ENCODE results near the gene RIC1.

The RIC1 gene

DNA sequence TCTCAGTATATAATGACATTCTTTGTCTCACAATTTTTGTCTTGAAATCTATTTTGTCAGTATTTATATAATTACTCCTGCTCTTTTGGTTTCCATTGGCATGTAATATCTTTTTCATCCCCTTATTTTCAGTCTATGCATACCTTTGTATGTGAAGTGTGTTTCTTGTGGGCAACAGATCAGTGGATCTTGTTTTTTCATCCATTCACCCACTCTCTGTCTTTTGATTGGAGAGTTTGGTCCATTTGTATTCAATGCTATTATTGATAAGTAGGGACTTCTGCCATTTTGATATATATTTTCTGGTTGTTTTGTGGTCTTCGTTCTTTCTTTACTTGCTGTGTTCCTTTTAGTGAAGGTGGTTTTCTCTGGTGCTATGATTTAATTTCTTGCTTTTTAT, 10.9 kb downstream of the RIC1 start:
- TF ChIP-seq, protein P1, sequence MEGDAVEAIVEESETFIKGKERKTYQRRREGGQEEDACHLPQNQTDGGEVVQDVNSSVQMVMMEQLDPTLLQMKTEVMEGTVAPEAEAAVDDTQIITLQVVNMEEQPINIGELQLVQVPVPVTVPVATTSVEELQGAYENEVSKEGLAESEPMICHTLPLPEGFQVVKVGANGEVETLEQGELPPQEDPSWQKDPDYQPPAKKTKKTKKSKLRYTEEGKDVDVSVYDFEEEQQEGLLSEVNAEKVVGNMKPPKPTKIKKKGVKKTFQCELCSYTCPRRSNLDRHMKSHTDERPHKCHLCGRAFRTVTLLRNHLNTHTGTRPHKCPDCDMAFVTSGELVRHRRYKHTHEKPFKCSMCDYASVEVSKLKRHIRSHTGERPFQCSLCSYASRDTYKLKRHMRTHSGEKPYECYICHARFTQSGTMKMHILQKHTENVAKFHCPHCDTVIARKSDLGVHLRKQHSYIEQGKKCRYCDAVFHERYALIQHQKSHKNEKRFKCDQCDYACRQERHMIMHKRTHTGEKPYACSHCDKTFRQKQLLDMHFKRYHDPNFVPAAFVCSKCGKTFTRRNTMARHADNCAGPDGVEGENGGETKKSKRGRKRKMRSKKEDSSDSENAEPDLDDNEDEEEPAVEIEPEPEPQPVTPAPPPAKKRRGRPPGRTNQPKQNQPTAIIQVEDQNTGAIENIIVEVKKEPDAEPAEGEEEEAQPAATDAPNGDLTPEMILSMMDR (IDR thresholded peaks at IDR 0.05; ENCODE audit: borderline replicate concordance, control extremely low read depth, extremely low read depth, insufficient read depth, missing control alignments) = no peak
- in situ Hi-C loops (cut with MboI; ENCODE audit: low sequenced_read_pairs, unreplicated experiment) = no loop called here
- no peak for DNase-seq (ENCODE audit: low spot score)

DNA sequence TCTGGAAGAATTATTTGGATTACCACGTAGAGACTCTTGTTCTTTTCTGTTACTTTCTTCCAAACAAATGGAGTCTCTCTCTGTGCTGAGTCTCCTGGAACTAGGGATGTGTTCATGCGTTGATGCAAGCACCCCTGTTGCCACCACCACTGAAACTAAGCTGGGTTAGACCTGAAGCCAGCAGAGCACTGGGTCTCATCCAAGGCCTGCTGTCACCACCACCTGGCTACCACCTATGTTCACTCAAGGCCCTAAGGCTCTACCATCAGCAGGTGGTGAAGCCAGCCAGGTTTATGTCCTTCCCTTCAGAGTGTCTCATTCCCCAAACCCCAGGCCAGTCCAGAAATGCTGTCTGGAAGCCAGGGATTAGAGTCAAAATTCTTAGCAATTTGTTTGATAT, 13.3 kb downstream of the RIC1 start:
- DNase-seq (ENCODE audit: low spot score) = no peak
- TF ChIP-seq, protein P1 (IDR thresholded peaks at IDR 0.05; ENCODE audit: borderline replicate concordance, control extremely low read depth, extremely low read depth, insufficient read depth, missing control alignments) = no peak
- in situ Hi-C loops (cut with MboI; ENCODE audit: low sequenced_read_pairs, unreplicated experiment) = no loop called here

DNA sequence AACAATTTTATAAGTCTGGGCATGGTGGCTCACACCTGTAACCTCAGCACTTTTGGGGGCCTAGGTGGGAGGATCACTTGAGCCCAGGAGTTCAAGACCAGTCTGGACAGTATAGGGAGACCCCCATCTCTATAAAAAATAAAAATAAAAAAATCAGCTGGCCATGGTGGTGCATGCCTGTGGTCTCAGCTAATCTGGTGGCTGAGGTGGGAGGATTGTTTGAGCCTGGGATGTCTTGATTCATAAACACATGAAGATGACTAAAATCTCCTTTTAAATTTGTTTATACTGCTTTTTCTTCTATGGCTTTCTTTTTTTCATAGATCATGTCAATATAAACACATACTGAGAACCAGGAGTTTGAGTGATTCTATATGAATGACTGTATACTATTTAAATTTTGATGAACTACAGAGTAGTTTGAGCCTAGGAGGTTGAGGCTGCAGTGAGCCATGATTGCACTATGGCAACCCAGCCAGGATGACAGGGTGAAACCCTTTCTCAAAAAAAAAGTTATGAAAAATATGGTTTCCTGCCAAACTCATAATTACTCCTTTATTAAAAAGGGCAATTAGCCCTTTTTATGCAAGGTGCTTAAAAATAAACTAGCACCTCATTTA, 14.2 kb downstream of the RIC1 start:
- TF ChIP-seq, protein P1 (IDR thresholded peaks at IDR 0.05; ENCODE audit: borderline replicate concordance, control extremely low read depth, extremely low read depth, insufficient read depth, missing control alignments) = no peak
- DNase-seq (ENCODE audit: low spot score) = no peak
- in situ Hi-C loops (cut with MboI; ENCODE audit: low sequenced_read_pairs, unreplicated experiment) = no loop called here

DNA sequence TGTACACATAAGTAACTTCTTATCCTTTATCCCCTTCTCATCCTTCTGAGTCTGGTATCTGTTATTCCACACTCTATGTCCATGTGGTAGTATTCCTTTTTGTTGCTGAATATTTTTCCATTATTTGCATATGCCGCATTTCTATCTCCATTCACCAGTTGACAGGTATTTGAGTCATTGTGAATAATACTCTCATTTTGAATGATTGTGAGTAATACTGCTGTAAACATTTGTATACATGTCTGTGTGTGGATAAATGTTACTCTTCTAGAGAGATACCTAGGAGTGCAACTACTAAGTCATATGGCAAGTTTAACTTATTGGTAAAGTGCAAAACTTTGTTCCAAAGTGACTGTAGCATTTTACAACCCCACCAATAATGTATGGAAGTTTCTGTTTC, 15.6 kb downstream of the RIC1 start:
- no peak for DNase-seq (ENCODE audit: low spot score)
- in situ Hi-C loops (cut with MboI; ENCODE audit: low sequenced_read_pairs, unreplicated experiment) = no loop called here
- TF ChIP-seq, protein P1 (IDR thresholded peaks at IDR 0.05; ENCODE audit: borderline replicate concordance, control extremely low read depth, extremely low read depth, insufficient read depth, missing control alignments) = no peak

DNA sequence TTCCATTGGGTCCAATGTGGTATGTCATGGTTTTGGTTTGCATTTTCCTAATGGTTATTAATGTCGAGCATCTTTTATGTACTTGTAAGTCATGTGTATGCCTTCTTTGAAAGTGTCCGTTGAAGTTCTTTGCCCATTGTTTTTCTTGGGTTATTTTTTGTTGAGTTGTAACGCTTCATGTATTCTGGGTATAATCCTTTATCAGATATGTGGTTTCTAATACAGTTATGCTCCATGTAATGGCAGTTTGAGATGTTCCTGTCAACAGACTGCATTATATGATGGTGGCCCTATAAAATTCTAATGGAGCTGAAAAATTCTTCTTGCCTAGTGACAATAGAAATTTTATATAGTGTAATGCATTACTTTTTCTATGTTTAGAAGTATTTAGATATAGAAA, 17.2 kb downstream of the RIC1 start:
- TF ChIP-seq, protein P1 (IDR thresholded peaks at IDR 0.05; ENCODE audit: borderline replicate concordance, control extremely low read depth, extremely low read depth, insufficient read depth, missing control alignments) = no peak
- in situ Hi-C loops (cut with MboI; ENCODE audit: low sequenced_read_pairs, unreplicated experiment) = no loop called here
- DNase-seq (ENCODE audit: low spot score) = no peak

DNA sequence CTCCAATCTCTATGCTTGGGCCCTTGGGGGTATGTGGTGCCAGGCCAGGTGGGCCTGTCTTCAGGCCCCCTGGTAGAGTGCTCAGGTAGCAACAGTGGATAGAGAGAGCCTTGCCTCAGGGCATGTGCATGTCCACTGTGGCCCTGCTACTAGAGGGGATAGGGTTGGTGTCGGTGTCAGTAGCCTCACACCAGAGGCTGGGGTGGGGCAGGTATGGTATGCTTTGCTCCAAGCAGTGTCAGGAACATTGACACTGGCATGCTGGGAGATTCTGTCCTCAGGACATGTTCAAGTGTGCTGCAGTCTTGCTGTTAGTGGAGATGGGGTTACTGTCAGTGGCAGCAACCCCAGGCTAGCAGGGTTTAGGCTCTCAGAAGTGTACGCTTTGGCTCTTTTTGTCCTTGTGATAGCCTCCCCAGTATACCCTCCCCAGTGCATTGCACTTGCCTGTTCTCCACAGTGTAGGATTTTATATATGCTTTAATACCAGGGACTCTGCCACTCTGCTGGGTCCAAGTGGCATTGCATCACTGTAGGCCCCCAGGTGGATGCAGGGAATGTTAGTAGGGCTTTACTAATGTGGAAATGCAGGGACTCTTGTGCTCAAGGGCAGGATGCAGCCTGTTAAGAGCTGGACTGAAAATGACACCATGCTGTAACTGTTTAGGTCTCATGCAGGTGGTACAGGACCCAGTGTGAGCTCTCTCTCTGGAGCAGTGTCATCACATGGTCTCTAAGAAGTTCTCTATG, 21.6 kb downstream of the RIC1 start:
- in situ Hi-C loops (cut with MboI; ENCODE audit: low sequenced_read_pairs, unreplicated experiment) = no loop called here
- TF ChIP-seq, protein P1 (IDR thresholded peaks at IDR 0.05; ENCODE audit: borderline replicate concordance, control extremely low read depth, extremely low read depth, insufficient read depth, missing control alignments) = no peak

More for the DNA sequence above, 21.6 kb downstream of the RIC1 start:
- DNase-seq (ENCODE audit: low spot score) = no peak

Measured in GM13976 (cell line).